Mammary epithelial cell (primary cell): Measurements from ENCODE around the gene PDE2A.

Experiments used
- CTCF ChIP-seq, 2 donors: IDR thresholded peaks in 1 of 2; conservative IDR thresholded peaks in 1 of 2; 2 replicates each; pipeline ENCODE4 v1.5.1; 2011 to 2012; ENCODE audit warnings: inconsistent platforms in 2 of 2, low read length in 2 of 2, mild to moderate bottlenecking in 2 of 2, control low read depth in 1 of 2, low read depth in 1 of 2; ENCODE audit not compliant: insufficient read depth in 1 of 2; ENCODE audit errors: extremely low read depth in 1 of 2
- EZH2 ChIP-seq: IDR thresholded peaks from 2 replicates; pipeline ENCODE4 v1.6.1; 2012; ENCODE audit warnings: low read length, inconsistent platforms, borderline replicate concordance

DNA sequence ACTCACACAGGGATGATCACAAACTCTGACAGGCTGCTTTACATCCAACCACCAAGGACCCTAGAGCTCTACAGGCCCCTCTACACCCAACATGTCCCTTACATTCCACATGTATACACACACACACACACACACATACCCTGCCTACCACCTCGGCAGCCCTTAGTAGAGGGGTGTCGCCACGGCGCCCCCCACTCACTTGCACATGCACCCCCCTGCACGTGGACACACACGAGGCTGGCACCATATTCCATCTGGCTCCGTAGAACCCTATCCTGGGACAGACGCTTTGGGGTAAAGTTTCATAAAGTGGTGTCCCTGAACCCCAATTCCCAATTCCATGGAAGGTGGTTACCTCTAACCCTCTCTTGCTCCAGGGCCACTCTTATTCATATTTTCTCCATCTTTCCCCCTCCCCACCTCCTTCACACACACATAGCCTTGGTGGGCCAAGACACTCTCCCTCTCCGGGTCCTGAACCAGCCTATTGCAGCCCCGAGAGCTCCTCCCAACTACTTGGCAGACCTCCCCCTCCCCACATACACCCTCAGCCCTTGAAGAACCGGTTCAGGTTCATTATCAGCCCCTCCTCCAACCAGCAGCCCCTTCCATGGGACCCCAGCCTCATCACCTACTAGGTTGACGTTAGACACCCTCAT is 809 bp downstream of the PDE2A start:
- no peak for TF ChIP-seq CTCF (conservative IDR thresholded peaks at IDR 0.05 in 1 of 2, IDR thresholded peaks at IDR 0.05 in 1 of 2; ENCODE audit: extremely low read depth in 1 of 2, insufficient read depth in 1 of 2, low read depth in 1 of 2, low read length in 2 of 2)
- TF ChIP-seq EZH2: no peak
